ENCODE data around the gene PNKD.

Gene PNKD

DNA sequence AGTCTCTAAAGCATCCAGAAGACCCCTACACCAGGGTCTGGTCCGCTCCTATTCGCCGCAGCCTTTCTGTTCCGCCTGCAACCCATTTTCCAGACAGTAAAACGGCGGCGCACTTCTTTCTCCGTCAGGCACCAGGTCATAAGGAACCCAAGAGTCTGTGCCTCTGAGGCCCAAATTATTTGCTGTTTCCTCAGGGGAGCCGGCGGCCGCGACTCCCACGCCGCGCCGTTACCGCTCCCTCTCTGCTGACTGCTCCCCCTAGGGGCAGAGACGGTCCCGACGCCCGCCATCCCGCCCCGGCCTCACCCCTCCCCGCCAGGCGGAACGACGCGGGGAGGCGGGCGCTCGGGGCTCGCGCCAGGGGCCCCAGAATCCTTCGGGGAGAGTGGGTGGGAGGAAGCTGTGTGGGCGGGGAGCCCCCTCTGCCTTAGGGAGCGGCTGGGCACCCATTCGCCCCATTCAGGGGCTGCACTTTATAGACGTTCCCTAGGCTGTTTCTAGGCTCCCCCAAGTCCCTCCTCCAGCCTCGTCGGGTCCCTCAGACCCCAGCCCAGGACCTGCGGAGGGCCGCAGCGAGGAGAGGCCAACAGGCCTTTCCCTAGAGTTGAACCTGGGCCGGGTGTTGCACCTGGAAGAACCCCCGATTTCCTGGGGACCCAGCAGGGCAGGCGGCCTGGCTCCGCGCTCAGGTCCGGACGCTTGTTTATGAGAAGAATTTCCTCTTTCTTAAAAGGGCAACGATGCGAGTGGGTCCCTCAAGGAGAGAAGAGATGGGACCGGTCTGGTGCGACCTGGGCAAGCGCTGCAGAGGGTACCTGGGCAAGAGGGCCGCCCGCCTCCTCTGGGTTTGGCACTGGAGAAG lies 125.7 kb downstream of the PNKD start:
- H3K4me3 ChIP-seq (ENCODE audit: low read length) = peak overlapping the region; percentile 89
- peak; percentile 98 for DNase-seq (ENCODE audit: low read depth)
- TF ChIP-seq, protein P1, sequence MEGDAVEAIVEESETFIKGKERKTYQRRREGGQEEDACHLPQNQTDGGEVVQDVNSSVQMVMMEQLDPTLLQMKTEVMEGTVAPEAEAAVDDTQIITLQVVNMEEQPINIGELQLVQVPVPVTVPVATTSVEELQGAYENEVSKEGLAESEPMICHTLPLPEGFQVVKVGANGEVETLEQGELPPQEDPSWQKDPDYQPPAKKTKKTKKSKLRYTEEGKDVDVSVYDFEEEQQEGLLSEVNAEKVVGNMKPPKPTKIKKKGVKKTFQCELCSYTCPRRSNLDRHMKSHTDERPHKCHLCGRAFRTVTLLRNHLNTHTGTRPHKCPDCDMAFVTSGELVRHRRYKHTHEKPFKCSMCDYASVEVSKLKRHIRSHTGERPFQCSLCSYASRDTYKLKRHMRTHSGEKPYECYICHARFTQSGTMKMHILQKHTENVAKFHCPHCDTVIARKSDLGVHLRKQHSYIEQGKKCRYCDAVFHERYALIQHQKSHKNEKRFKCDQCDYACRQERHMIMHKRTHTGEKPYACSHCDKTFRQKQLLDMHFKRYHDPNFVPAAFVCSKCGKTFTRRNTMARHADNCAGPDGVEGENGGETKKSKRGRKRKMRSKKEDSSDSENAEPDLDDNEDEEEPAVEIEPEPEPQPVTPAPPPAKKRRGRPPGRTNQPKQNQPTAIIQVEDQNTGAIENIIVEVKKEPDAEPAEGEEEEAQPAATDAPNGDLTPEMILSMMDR (conservative IDR thresholded peaks at IDR 0.05; ENCODE audit: low read length) = peak; percentile 61

Measured in AG10803 (cell line).